Activated T-helper 1 cell treated with Interleukin-2 at 50 U/mL for 16 hours (primary cell): ENCODE results near the gene FMNL1.
A peak's percentile ranks its signal among the peaks of the same experiment; 100 is the strongest.
"Not testable (repeated sequence)": the region's sequence is repeated elsewhere in the genome, so short reads cannot be mapped to it uniquely, and the experiment has no call there.

ENCODE experiments used
- DNase-seq: peaks from one replicate; pipeline ENCODE4 v3.0.0-alpha.2; 2020; ENCODE audit warnings: low read depth

The FMNL1 gene

DNA sequence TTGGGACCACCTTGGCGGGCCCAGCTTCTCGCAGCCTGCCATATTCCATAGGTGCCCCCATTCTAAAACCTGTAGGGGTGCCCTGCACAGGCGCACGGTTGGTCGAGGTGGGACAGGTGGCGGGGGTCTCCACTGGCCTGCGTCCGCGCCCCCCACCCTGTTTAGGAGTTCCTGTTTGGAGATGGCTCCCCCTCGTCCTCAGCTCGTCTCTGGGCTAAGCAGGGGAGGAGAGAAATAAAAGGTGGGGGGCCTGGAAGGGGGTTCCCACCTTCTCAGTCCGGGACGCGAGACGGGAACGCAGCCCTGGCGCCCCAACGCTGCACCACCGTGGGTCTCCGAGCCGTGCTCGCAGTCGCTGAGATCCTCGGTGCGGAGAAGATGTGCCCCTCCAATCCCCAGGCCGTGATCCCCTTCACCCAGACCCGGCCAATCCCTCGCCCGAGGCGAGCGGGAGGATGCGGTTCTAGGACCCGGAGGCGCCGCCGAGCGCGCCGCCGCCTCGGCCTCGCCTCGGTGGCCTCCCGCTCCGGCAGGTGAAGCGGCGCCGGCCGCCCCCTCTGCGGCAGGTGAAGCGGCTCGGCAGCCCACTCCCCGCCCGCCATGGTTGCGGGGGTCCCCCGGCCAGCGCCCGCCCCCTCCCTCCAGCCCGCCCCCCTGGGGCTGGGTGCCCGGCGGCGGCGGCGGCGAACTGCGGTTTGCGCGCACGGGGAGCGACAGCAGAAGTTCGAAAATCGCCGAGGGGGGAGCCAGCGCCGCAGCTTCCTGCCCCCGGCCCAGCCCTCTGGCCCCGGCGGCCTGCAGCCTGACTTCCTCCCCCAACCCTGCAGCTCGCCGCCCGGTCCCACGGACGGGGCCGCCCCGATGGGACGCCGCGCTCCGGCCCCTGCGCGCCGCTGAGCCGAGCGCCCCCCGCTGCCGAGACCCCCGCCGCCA, at the start of gene FMNL1:
Gene FMNL1, plus strand, starts transcription at position 805 of the 933 bp plus-strand sequence. CDS start 240 bp downstream, outside the sequence.
- peak; percentile 64 for DNase-seq

- DNase-seq: no peak
Observed at GRCh38 chr17:45172232-45172540, 49.5 kb upstream of the FMNL1 start.

GRCh38 chr17:45172541-45173286, 49.0 kb upstream of the FMNL1 start:
- peak; percentile 22 for DNase-seq

- DNase-seq: no peak
Observed at GRCh38 chr17:45175759-45176115, 45.9 kb upstream of the FMNL1 start.

DNA sequence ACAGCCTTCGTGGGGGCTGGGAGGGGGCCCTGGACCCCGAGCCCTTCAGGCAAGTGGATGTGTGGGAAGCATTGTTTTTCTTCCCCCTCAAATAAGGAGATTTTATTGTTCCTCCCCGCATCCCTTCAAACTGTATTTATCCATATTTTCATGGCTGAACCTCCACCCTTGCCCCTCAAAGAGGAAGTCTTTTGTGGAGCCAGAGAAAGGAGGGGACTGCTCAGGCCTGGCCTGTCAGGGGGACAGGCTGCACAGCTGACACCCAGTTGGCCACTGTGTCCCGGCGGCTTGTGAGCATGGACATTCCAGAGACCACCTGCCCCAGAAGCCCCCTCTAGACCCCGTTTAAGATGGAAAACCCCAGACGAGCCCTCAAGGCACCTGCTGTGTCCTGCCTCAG, 44.1 kb upstream of the FMNL1 start:
- no peak for DNase-seq

GRCh38 chr17:45184144-45184543, 37.5 kb upstream of the FMNL1 start:
- no peak for DNase-seq

DNA sequence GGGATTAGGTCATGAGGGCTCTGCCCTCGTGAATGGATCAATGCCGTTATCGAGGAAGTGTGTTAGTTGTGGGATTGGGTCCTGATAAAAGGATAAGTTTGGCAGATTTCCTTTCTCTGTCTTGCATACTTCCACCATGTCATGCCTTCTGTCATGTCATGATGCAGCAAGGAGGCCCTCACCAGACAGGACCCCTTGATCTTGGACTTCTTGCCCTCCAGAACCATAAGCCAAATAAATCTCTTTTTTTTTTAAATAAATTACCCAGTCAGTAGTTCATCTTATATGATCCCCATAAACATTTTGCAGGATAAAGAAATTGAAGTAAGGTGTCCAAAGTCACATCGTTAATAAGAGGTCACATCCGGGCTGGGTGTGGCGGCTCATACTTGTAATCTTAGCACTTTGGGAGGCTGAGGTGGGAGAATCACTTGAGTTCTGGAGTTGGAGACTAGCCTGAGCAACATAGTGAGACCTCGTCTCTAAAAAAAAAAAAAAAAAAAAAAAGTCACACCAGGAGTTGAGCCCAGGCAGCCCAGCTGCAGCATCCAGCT, 34.8 kb upstream of the FMNL1 start:
- DNase-seq: no peak

DNA sequence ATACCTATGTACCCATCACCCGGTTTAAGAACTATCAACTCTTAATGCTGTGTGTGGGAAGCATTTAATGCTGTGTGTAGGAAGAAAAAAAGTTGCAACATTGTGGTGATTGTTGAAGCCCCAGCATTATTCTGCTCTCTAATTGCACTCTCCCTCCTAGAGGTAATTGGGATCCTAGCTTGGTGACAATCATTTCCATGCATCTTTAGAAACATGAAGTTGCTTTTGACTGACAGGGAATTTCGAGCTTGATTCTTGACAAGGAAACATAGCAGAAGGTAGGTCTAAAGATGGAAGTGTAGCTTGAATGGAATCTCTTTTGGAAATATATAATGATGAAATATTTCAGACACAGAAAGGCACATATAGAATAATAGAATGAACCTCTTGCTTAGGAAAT, 32.7 kb upstream of the FMNL1 start:
- DNase-seq: no peak

- DNase-seq: no peak
Observed at GRCh38 chr17:45190503-45191255, 31.0 kb upstream of the FMNL1 start.

- DNase-seq: no peak
Observed at GRCh38 chr17:45195424-45195823, 26.3 kb upstream of the FMNL1 start.

DNA sequence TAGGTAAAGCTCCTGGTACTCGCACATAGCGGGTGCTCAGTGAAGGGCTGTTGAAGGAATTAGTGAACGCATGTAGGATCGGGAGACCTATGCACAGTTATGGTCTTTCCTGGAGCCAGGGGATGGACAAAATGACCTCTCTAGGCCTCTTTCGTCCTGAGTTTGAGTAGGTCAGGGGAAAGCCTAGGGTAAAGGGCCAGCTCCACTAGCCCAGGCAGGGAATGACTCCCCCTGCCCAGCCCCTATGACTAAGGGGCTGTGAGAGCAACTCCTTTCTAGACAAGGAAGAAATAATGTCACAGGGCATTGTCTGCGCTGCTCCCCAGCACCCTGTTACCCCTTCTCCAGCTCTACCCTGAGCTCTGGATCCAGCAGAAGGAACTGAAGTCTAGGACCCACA, 24.6 kb upstream of the FMNL1 start:
- DNase-seq: no peak

DNA sequence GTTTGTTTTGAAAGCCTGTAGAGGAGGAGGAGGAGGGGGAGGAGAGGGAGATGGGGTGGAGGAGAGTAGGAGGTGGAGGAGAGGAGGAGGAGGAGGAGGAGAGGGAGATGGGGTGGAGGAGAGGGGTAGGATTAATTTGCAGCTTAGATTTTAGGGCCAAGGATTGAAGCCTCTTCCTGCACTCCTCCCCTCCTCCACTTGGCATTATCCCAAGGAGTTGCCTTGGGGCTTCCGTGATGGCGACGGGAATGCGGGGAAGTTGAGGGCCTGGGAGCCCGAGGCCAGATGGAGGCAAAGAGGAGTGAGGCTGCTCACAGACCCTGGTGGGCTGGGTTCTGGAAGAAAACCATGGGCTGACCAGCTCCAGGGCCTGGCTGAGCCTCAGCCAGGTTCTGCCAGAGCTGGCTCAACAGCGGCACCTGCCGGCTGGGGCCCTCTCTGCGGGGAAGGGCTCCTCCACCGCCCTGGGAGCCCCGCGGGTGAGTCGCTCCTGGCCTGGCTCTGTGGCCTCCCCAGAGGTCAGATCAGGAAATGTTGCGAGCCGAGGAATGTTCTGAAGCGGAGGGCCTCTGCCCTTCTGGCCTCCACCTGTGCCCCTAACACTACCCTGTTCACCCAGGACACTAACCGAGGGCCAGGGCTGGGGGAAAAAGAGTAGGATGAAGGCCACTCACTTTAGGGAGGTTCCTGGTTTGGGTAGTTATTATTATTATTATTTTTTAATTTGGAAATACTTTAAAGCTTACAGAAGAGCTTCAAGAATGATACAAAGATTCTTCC, 23.9 kb upstream of the FMNL1 start:
- DNase-seq: peak; percentile 76

DNA sequence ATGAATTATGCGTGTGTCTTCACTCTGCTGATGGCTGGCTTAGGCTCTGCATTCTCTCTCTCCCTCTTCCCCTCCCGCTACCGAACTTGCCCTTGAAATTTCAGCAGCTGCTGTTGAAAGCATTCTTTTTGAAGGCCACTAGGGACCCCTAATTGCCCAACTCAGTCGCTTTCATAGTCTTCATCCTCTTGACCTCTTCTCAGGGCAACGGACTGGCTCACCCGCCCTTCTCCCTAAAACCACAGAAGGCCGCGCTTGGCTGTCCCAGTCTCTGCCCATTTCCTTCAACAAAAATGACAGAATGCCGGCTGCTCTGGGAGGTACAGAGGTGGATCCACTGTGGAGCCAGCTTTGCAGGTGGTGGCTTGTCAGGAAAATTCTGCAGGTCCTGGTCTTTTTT, 21.0 kb upstream of the FMNL1 start:
- no peak for DNase-seq

DNA sequence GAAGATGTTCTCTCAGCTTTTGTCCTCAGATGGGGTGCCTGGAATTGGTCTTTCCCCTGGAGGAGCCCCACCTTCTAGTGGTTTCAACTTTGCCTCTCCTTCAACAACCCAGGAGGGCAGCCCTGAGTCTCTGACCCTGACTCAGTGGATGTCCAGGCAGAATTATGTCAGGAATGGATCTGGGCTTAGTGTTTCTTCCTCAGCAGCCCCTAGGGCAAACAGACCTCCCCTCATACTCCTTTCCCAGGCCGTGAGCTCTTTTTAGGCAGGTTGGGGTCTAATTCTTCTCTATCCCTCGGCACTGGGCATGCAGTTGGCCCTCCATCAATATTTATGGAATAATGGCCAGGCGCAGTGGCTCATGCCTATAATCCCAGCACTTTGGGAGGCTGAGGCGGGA, 20.2 kb upstream of the FMNL1 start:
- DNase-seq: no peak

- DNase-seq: not testable (repeated sequence)
Observed at GRCh38 chr17:45201880-45202279, 19.8 kb upstream of the FMNL1 start.

GRCh38 chr17:45218895-45219661, 2.6 kb upstream of the FMNL1 start:
- peak; percentile 71 for DNase-seq

GRCh38 chr17:45220079-45220478, 1.6 kb upstream of the FMNL1 start:
- DNase-seq: no peak

DNA sequence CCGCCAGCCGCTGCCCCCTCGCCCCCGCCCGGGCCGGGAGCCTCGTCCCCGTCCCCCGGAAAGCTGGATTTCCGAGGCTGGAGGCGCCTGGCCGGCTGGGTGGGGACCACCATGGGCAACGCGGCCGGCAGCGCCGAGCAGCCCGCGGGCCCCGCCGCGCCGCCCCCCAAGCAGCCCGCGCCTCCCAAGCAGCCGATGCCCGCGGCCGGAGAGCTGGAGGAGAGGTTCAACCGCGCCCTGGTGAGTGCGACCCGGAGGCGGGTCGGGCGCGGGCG, 266 bp downstream of the FMNL1 start:
- DNase-seq: no peak

DNA sequence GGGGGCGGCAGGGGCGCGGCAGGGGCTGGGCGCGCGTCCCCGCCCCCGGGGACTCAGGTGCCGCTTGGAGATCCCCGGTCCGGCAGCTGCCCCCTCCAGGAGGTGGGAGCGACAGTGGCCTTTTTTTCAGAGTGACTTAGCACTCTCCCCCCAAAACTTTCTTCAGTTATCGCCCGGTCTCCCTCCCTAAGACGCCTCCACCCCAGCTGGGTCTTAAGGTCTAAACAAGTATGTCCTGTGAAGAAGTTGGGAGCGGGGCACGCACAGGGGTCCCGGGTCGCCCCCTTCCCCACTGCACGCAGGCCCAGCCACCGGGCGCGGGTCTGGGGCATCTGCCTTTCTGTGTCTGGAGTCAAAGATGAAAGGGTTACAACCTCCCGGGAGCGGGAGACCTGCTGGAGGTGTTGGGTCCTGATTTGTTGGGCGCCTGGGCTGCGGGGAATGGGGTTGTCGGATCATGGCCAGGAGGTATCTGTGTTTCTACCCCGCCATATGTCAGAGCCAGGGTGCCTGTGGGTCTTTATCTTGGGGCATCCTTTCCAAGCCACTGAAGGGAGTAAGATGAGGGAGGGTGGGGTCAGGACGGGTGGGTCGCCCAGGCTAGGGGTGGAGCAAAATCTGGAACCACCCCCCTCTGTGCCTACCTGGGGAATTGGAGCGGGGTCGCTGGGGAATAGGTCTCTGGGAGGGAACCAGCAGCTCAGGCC, 757 bp downstream of the FMNL1 start:
- no peak for DNase-seq

DNA sequence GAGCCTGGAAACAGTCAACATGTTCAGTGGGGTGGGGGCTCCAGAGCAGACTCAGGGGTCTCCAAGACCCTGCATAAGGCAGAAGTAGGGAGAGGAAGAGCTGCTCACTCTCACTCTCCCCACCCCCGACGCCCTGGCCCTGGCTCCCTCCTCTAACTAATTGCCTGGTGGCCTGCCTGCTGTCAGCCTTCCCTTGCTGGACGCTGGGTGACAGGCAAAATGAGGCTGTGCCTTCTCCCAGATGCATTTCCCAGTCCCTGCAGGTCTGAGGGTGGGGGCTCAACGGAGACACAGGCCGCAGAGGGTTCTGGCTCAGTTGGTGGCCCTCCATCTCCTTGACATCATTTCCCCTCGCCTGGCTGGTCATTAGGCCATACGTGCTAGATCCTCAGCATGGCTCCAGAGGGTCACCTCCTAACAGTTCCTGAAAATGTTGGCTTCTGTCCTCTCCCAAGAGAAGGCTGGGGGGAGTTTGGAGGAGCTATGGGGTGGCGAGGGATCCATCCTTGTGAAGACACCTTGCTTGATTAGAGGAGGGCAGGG, 1.4 kb downstream of the FMNL1 start:
- DNase-seq: no peak
